ENCODE measurements around the gene MRGPRD.

Gene MRGPRD

GRCh38 chr11:68946416-68947090 is 34.2 kb downstream of the MRGPRD start:
- DNase-seq (ENCODE audit: low spot score): no peak

DNA sequence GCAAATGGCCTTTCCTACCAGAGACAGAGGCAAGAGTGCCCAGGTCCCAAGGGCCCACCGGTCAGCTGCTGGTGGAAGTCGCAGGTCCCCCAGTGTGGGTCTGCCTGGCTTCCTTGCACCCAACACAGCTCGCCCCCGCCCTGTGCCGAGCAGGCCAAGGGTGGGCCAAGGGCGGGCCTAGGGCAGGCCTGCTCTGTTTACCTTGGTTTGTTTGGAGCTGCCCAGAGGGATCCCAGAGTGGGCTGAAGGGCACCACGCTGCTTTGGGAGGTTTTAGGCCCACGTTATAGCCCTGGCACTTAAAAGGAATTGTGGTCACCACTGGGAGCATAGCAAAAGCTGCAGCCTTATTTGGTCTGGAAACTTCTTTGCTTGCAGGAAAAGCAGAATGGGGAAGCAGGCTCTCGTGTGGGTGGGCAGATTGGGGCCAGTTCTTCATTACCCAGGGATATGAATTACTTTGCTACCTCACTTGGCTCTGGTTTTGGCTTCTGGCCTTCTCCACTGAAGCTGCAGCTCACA is 38.0 kb downstream of the MRGPRD start:
- DNase-seq (ENCODE audit: low spot score): no peak

GRCh38 chr11:68942095-68942620 is 38.6 kb downstream of the MRGPRD start:
- no peak for DNase-seq (ENCODE audit: low spot score)

GRCh38 chr11:68941324-68942094 is 39.3 kb downstream of the MRGPRD start:
- DNase-seq (ENCODE audit: low spot score): no peak

- no peak for DNase-seq (ENCODE audit: low spot score)
Measured at GRCh38 chr11:68940651-68941323, 40.0 kb downstream of the MRGPRD start.

- no peak for DNase-seq (ENCODE audit: low spot score)
Measured at GRCh38 chr11:68939583-68940555, 40.9 kb downstream of the MRGPRD start.

GRCh38 chr11:68938816-68939582 is 41.8 kb downstream of the MRGPRD start:
- DNase-seq (ENCODE audit: low spot score): no peak

DNA sequence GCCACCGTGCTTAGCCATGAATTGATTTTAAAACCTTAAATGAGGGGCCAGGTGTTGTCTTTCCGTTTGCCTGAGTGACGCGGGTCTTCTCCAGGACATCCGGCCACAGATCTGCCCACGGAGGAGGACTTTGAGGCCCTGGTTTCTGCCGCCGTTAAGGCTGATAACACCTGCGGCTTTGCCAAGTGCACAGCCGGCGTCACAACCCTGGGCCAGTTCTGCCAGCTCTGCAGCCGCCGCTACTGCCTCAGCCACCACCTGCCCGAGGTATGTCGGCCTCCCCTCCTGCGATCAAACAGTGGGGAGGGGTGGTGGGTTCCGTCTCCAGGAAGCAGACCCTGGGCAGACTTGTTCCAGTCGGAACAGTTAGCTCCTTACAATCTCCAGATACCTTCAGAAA is 42.7 kb downstream of the MRGPRD start:
- DNase-seq (ENCODE audit: low spot score): no peak

DNA sequence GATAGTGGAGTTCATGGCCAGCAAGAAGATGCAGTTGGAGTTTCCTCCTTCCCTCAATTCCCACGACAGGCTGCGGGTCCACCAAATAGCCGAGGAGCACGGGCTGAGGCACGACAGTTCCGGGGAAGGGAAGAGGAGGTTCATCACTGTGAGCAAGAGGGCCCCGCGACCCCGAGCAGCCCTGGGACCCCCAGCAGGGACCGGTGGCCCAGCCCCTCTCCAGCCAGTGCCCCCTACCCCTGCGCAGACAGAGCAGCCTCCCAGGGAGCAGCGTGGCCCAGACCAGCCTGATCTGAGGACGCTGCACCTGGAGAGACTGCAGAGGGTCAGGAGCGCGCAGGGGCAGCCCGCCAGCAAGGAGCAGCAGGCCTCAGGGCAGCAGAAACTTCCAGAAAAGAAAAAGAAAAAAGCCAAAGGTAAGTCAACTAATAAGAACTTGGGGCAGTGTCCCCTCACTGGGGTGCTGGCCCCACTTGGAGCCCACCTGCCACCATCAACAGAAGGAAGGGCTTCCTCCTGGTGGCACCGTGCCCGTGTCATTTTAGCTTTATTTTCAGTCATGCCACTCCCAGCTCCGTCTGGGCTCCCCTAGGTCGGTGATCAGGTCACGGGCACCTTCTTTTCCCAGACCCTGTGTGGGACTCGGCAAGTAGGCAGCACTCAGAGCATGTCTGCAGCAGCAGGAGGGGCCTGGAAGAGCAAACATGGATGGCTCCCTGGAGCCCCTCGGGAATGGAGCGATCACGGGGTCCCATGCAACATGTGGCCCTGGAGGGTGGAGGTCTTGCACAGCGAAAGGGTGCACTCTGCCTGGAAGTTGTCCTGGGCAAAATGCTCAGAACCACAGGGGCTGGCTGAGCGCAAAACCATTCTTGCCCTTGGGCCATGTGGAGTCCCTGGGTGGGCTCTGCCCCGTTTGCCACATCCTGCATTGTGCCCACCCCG is 43.8 kb downstream of the MRGPRD start:
- no peak for DNase-seq (ENCODE audit: low spot score)

- no peak for DNase-seq (ENCODE audit: low spot score)
Measured at GRCh38 chr11:68936358-68936636, 44.5 kb downstream of the MRGPRD start.

- no peak for DNase-seq (ENCODE audit: low spot score)
Measured at GRCh38 chr11:68935516-68936357, 45.0 kb downstream of the MRGPRD start.

DNA sequence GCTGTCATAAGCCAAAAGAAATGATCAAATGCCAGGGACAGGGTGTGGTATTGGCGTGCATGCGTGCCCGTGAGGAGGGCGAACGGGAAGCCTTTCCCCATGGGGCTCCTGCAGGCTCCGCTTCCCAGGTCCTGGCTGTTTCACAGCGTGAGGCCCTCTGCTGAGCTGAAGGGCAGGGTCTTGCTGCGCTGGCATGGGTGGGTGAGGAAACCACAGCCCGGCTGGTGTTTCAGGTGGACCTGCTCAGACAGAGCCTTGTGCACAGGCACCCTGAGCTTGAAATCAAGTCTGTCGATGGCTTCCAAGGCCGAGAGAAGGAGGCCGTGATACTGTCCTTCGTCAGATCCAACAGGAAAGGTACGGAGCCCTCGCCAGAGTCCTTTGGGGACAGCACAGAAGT is 45.7 kb downstream of the MRGPRD start:
- DNase-seq (ENCODE audit: low spot score): no peak

DNA sequence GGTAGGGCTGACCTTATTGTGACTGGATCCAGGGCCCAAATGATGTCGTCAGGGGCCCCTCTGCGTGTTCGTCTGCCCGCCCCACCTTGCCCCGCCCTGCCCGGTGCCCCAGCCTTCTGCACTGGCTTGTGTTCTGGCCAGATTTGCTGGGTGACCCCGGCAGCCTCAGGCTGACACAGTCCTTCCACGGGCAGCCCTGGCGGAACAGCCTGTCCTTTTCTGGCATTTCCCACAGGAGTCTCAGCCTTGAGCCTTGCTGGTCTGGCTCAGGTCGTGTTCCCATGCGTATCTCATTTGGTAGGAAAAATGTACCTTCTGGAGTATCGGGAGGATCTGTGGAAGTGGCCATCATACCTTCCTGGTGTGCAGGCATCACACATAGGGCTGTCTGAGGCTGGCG is 46.1 kb downstream of the MRGPRD start:
- no peak for DNase-seq (ENCODE audit: low spot score)

DNA sequence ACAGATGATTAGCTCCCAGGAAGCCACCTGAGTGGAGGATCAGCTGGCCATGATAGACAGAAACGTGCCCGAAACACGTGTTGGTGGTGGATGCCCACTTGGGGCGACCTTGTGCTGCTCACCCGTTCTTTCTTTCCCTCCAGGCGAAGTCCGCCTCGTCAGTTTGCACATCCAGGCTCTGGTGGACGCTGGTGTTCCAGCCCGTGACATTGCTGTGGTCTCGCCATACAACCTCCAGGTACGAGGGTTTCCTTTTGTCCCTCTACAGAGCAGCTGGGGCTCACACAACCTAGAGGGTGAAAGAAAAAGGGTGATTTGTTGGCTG is 46.5 kb downstream of the MRGPRD start:
- no peak for DNase-seq (ENCODE audit: low spot score)

DNA sequence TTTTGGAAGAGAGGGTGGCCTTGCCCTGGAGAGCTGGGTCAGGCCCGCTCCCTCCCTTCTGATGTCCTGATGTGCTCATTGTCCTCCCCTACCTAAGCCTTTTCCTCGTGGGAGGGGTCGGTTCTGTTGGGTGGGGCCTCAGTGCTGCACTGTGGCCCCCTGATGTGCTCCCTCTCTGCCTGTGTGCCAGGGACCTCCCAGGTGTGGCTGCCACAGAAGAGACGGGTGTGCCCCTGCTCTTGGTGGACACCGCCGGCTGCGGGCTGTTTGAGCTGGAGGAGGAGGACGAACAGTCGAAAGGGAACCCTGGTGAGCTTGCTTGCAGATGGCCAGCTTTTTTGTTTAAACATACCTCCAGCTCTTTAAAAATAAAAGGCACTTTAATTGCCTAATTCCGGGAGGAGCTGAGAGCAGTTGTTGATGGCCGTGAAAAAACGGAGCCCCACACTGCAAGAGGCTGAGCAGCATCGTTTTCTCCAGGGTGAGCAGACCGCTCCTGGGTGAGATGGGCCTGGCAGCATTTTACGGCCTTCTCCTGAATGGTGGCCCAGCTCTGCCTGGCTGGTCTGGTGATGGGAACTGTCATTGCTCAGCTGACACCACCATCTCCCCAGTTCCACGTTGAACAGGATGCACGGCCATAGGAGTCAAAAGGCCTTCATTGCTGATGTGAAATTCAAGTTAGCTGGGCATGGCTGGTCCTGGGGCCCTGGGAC is 47.0 kb downstream of the MRGPRD start:
- DNase-seq (ENCODE audit: low spot score): no peak

DNA sequence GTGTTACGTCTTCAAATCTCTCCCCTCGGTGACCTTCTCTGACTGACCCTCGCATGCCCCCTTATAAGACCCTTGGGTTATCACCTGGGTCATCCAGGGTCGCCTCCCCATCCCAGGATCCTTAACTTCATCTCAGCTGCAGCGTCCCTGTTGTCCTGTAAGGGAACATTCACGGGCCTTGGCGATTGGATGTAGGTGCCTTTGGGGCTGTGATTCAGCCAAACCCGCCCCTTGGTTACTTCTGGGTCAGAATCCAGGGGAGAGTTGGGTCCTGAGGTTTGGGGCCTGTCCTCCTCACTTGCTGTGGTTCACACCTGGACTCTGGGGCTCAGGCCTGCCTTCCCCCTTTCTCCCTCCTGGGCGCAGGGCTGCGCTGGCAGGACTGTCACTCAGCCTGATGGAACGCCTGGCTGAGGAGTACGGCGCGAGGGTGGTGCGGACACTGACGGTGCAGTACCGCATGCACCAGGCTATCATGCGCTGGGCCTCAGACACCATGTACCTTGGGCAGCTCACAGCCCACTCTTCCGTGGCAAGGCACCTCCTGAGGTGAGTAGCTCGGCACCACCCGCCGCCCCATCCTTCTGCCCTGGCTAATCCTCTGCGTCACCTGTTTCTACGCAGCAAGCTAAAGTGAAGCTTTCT is 47.7 kb downstream of the MRGPRD start:
- no peak for DNase-seq (ENCODE audit: low spot score)

GRCh38 chr11:68932358-68932757 is 48.4 kb downstream of the MRGPRD start:
- DNase-seq (ENCODE audit: low spot score): no peak

DNA sequence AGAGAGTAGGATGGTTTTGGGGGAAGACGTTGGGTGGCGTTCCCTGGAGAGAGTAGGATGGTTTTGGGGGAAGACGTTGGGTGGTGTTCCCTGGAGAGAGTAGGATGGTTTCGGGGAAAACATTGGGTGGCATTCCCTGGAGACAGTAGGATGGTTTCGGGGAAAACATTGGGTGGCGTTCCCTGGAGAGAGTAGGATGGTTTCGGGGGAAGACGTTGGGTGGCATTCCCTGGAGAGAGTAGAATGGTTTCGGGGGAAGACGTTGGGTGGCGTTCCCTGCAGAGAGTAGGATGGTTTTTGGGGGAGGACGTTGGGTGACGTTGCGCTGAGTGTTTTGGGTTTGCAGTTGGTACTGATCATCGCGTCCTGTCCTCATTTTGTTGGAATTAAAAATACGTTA is 48.9 kb downstream of the MRGPRD start:
- DNase-seq (ENCODE audit: low spot score): peak; percentile 34

All from putamen (tissue), 1 donor.